ENCODE data around the gene SCN2B. TPM values are rescaled to one million over a fixed set of nuclear protein-coding genes. Genes with fewer than 3 reads are reported as not detected.
"Not testable (repeated sequence)": the region's sequence is repeated elsewhere in the genome, so short reads cannot be mapped to it uniquely, and the experiment has no call there.

Gene SCN2B
- total RNA-seq, 4 donors from 2014 or later: 0.37 to 9.3 TPM; not detected in 2

DNA sequence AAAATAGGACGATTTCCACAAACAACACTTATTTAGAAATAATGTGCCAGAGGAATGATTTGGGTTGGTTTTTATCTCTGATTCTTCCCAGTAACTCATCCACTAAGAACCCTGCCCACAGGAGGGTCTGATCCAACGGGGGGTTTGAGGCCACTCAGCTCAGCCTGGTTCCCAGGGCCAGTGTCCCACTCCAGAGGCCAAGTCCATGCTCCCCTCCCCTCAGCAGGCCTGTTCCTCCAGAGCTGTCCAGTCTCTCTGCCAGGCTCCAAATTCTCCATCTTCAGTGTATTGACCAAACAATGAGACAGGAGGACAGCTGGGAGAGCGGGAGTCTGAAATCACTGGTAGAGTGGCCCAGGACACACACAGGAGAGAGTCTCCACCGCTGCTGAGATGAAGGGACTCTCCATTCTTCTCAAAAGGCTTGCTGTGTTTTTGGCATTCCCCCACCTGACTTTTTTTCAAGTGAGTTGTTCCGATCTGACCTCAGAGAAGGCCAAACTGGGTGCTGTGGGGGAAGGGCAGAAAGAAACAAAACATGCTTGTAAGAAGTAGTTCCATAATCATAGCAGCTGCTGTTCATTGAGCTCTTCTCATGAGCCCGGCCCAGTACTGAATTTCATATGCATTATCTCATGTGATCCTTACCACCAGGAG lies 17.6 kb upstream of the SCN2B start:
- no peaks in the 10 kb centered on the region for H3K36me3 ChIP-seq
- intact Hi-C loops (cut with DNase I; ENCODE audit: low total_unique reads): no loop called here
- no peak overlapping the region for H3K4me3 ChIP-seq
- peak overlapping the region in 1 of 2 donors; percentile 63 for H3K27ac ChIP-seq
- H3K9me3 ChIP-seq: no peaks in the 10 kb centered on the region
- H3K27me3 ChIP-seq: no peaks in the 10 kb centered on the region
- peaks cover 0 to under 1% of the 10 kb centered on the region in 2 donors for H3K4me1 ChIP-seq
- no peak for TF ChIP-seq POLR2A (IDR thresholded peaks at IDR 0.05)
- TF ChIP-seq, protein P1, sequence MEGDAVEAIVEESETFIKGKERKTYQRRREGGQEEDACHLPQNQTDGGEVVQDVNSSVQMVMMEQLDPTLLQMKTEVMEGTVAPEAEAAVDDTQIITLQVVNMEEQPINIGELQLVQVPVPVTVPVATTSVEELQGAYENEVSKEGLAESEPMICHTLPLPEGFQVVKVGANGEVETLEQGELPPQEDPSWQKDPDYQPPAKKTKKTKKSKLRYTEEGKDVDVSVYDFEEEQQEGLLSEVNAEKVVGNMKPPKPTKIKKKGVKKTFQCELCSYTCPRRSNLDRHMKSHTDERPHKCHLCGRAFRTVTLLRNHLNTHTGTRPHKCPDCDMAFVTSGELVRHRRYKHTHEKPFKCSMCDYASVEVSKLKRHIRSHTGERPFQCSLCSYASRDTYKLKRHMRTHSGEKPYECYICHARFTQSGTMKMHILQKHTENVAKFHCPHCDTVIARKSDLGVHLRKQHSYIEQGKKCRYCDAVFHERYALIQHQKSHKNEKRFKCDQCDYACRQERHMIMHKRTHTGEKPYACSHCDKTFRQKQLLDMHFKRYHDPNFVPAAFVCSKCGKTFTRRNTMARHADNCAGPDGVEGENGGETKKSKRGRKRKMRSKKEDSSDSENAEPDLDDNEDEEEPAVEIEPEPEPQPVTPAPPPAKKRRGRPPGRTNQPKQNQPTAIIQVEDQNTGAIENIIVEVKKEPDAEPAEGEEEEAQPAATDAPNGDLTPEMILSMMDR (IDR thresholded peaks at IDR 0.05): no peak
- no peak for DNase-seq

DNA sequence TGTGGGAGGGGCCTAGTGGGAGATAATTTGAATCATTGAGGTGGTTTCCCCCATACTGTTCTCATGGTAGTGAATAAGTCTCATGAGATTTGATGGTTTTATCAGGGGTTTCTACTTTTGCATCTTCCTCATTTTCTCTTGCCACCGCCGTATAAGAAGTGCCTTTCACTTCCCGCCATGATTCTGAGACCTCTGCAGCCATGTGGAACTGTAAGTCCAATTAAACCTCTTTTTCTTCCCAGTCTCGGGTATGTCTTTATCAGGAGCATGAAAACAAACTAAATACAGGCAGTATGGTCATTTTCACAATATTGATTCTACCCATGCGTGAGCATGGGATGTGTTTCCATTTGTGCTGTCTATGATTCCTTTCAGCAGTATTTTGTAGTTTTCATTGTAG lies 16.4 kb upstream of the SCN2B start:
- intact Hi-C loops (cut with DNase I; ENCODE audit: low total_unique reads); H3K27me3 ChIP-seq; H3K4me1 ChIP-seq; DNase-seq; H3K27ac ChIP-seq; H3K36me3 ChIP-seq; H3K9me3 ChIP-seq; H3K4me3 ChIP-seq: not testable (repeated sequence)

DNA sequence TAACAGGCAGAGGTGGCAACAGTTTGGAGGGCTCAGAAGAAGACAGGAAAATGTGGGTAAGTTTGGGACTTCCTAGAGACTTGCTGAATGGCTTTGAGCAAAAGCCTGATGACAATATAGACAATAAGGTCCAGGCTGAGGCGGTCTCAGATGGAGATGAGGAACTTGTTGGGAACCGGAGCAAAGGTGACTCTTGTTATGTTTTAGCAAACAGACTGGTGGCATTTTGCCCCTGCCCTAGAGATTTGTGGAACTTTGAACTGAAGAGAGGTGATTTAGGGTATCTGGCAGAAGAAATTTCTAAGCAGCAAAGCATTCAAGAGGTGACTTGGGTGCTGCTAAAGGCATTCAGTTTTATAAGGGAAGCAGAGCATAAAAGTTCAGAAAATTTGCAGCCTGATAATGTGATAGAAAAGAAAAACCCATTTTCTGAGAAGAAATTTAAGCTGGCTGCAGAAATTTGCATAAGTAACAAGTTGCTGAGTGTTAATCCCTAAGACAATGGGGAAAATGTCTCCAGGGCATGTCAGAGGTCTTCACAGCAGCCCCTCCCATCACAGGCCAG lies 14.6 kb upstream of the SCN2B start:
- H3K4me3 ChIP-seq; DNase-seq; H3K27ac ChIP-seq; H3K27me3 ChIP-seq; H3K9me3 ChIP-seq; H3K36me3 ChIP-seq; H3K4me1 ChIP-seq; intact Hi-C loops (cut with DNase I; ENCODE audit: low total_unique reads): not testable (repeated sequence)

DNA sequence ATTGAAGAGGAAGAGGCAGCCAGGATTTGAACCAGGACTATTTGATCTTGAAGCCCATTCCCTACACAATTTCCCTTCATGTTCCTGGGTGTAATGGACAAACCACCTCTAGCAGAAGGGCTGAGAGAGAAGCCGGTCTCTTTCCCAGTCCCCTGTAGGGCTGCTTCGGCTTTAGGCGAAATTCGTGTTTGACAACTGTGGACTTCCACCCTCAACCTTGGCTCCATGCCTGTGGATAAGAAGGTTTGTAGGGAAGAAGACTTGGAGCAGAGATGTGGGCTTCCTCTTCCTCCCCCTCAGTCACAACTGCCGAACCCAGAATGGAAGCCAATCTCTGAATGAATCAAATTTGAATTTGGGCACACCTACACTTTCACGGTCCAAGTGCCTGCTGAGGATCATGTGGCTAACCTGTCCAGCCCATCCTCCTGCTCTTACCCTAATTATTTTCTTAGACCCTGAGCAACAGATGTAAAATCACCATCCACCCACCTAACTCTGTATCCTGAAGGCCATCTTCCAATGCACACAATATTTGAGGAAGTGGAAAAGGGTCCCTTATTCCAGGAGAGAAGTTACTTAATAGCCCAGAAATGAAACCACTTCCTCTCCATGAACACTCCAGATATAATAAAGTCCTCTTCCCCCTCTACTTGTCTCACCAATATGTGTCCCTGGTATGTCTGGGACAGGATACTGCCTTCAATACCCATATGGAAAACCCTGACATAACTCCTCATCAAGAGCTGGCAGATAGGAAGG lies 10.1 kb upstream of the SCN2B start:
- DNase-seq: no peak
- intact Hi-C loops (cut with DNase I; ENCODE audit: low total_unique reads): no loop called here
- Histone ChIP-seq H3K27ac (no peak overlapping the region), H3K4me3 (no peak overlapping the region), H3K27me3 (no peaks in the 10 kb centered on the region), H3K36me3 (no peaks in the 10 kb centered on the region), H3K4me1 (no peaks in the 10 kb centered on the region), H3K9me3 (no peaks in the 10 kb centered on the region)
- no peak for TF ChIP-seq POLR2A (IDR thresholded peaks at IDR 0.05)
- TF ChIP-seq, protein P1 (IDR thresholded peaks at IDR 0.05): no peak

DNA sequence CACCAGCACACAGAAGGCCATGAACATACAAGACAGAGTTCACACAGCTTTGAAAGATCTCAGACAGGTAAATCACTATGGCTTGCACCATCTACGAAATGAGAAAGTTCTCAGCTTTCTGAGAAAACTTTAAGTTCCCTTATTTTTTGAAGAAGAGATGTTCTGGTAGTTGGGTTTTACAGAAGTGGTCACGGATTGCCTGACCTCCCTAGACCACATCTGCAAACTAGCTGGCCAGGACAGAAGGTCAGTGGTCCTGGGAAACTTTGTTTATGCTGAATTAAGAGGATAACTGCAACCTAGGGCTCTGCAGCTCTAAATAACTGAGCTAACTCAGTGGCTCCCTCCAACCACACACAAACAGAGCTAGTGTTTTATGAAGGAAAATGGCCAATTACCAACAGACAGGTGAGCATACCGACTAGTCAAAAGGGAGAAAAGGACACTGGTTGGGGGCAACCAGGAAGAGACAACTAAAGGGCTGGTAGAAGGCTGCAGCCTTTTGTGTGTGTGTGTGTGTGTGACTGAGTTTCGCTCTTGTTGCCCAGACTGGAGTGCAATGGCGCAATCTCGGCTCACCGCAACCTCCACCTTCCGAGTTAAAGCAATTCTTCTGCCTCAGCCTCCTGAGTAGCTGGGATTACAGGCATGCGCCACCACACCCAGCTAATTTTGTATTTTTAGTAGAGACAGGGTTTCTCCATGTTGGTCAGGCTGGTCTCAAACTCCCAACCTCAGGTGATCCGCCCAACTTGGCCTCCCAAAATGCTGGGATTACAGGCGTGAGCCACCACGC lies 8.5 kb upstream of the SCN2B start:
- no peaks in the 10 kb centered on the region for H3K36me3 ChIP-seq
- no peak for DNase-seq
- no peaks in the 10 kb centered on the region for H3K4me1 ChIP-seq
- no peak overlapping the region for H3K27ac ChIP-seq
- H3K27me3 ChIP-seq: no peaks in the 10 kb centered on the region
- TF ChIP-seq, protein P1 (IDR thresholded peaks at IDR 0.05): no peak
- no peak for TF ChIP-seq POLR2A (IDR thresholded peaks at IDR 0.05)
- no peak overlapping the region for H3K4me3 ChIP-seq
- intact Hi-C loops (cut with DNase I; ENCODE audit: low total_unique reads): no loop called here
- H3K9me3 ChIP-seq: no peaks in the 10 kb centered on the region

DNA sequence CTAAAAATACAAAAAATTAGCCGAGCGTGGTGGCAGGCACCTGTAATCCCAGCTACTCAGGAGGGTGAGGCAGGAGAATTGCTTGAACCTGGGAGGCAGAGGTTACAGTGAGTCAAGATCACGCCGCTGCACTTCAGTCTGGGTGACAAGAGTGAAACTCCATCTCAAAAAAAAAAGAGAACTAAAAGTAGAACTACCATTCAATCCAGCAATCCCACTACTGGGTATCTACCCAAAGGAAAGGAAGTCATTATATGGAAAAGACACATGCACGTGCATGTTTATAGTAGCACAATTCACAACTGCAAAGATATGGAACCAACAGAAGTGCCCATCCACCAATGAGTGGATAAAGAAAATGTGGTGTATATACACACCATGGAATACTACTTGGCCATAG lies 7.3 kb upstream of the SCN2B start:
- H3K36me3 ChIP-seq; H3K27ac ChIP-seq; H3K9me3 ChIP-seq; intact Hi-C loops (cut with DNase I; ENCODE audit: low total_unique reads); H3K27me3 ChIP-seq; DNase-seq; H3K4me1 ChIP-seq; H3K4me3 ChIP-seq: not testable (repeated sequence)

All from uterus (tissue), 4 donors.